OCI-LY3 (cell line): ENCODE results near the gene USP17L19.
"Not testable (repeated sequence)": the region's sequence is repeated elsewhere in the genome, so short reads cannot be mapped to it uniquely, and the experiment has no call there.

ENCODE experiments used
- CTCF ChIP-seq: fragments of 200-600, 300-600 bp; sonication (generic); IDR thresholded peaks from 2 replicates; pipeline ENCODE4 v1.5.1; 2014; ENCODE audit warnings: antibody characterized with exemption, low read length, low read depth
- EZH2phosphoT487 ChIP-seq: fragments of 200-600 bp; shearing (Covaris generic); IDR thresholded peaks from 2 replicates; pipeline ENCODE4 v1.6.1; 2018; ENCODE audit warnings: antibody characterized with exemption, mixed run types, low read depth

- not testable (repeated sequence) for TF ChIP-seq CTCF, EZH2phosphoT487
Measured at GRCh38 chr4:9257824-9258223, 4.6 kb downstream of the USP17L19 start, which contains the start of gene USP17L20.
